GM12872 (cell line): ENCODE data around the gene ADARB2.

Experiments used
- CTCF ChIP-seq: IDR thresholded peaks from 3 replicates; pipeline ENCODE4 v1.5.1; 2011; ENCODE audit warnings: low read depth, mild to moderate bottlenecking, low read length, moderate library complexity; ENCODE audit not compliant: insufficient read depth

The ADARB2 gene

DNA sequence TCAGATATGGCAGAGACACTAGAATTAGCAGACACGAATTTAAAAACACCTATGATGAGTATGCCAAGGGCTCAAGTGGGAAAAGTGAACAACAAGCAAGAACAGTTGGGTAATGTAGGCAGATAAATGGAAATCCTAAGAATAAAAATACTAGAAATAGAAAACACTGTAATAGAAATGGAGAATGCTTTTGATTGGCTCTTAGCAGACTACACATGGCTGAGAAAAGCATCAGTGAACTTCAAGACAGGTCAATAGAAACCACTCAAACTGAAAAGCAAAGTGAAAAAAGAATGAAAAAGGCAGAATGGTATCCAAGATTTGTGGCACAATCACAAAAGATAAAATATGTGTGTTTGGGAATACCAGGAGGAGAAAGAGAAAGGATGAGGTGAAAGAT, 598.8 kb downstream of the ADARB2 start:
- no peak for TF ChIP-seq CTCF

GRCh38 chr10:1137499-1138163, 599.7 kb downstream of the ADARB2 start:
- no peak for TF ChIP-seq CTCF

GRCh38 chr10:1136268-1136667, 601.1 kb downstream of the ADARB2 start:
- no peak for TF ChIP-seq CTCF

- no peak for TF ChIP-seq CTCF
Observed at GRCh38 chr10:1134156-1134555, 603.2 kb downstream of the ADARB2 start.

DNA sequence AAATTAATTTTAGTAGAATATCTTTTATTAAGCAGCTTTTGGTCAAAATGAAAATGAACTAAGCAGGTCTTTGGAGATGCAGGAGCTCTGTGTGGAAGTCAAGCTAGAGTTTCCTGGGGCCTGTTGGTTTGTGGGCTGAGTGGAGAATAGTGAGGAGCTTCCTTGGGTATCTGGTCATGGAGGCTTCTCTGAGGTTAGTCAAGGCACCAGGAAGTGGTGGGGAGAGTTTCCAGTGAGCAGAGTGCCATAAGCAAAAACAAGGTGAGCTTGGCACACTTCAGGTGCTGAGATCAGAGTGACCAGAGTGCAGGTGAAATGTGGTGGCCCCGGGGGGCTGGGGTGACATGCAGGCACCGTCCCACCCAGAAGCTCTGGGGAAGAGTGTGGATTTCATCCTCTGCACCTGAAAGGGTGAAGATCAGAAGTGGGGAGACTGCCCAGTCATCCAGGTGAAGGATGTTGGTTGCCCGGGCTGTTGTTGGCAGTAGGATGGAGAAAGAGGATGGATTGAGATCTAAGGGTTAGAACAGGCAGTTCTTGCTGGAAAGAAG, 603.8 kb downstream of the ADARB2 start:
- TF ChIP-seq CTCF: no peak

GRCh38 chr10:1132584-1132983, 604.7 kb downstream of the ADARB2 start:
- no peak for TF ChIP-seq CTCF

GRCh38 chr10:1130995-1131790, 606.1 kb downstream of the ADARB2 start:
- no peak for TF ChIP-seq CTCF
